ENCODE measurements around the gene ZC3H18. TPM values are rescaled to one million over a fixed set of nuclear protein-coding genes. Genes with fewer than 3 reads are reported as not detected.

Gene ZC3H18
- total and polyA plus RNA-seq, 9 donors: 9.2 to 34.8 (median 31.4) TPM

DNA sequence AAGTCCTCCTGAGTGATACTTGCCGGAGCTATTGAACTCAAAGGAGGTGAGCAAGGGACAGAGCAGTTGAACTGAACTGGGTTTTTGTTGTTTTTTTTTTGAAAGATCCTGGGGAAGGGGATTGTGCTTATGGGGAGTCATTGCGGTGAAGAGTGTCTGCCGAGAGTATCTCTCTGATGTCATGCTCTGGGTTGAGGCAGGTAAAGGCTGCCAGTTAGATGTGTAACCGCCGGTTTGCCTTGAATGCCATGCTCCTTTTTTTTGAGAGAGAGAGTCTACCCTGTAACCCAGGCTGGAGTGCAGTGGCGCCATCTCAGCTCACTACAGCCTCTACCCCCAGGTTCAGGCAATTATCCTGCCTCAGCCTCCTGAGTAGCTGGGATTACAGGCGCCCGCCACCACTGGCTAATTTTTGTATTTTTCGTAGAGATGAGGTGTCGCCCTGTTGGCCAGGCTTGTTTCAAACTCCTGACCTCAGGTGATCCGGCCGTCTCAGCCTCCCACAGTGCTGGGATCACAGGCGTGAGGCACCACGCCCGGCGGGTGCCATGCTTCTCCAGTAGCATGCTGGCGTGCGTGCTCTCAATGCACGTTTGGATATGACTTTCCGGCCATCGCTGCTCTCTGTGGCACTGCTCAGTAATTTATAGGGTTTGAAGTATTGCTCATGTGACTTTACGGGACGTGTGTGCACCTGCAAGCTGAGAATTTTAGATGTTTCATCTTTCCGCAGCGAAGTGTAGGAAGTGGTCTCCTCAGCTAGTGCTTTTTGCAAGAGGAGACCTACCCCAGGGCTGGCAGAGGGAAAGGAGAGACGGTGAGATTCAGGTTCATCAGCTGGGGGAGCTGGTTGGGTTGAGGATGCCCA lies 8.5 kb downstream of the ZC3H18 start:
- Histone ChIP-seq H3K36me3 (ENCODE audit: control insufficient read depth, insufficient read depth, low read length) (peaks cover 73% of the 10 kb centered on the region), H3K4me1 (ENCODE audit: control insufficient read depth, insufficient read depth, low read length) (no peaks in the 10 kb centered on the region), H3K4me3 (ENCODE audit: low read length) (no peak overlapping the region), H3K9me3 (replicated peaks; ENCODE audit: control insufficient read depth, low read depth, low read length) (no peaks in the 10 kb centered on the region), H3K27me3 (ENCODE audit: control insufficient read depth, insufficient read depth, low read length) (no peaks in the 10 kb centered on the region), H3K27ac (ENCODE audit: low read length) (no peak overlapping the region)
- 92% methylated on average over 25 of the region's 26 CpGs for WGBS (ENCODE audit: insufficient coverage)
- DNase-seq: no peak

DNA sequence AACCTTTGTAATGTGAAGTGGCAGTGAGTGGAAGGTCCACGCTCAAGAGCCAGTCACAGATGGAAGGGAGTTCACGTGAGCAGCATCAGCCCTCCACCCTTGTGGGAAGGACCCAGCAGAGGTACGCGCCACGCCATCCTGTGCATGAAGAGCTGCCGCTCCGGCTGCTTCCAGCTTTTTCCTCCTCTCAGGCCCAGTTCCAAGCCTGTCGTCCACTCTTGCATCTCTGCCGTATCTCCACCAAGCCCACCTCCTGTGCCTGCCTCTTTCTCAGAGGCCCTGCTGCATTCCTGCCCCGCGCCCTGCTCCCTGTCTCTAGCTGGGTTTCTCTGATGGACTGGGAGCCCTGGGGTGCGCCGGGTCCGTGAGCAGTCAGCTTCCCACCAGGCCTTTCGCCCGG lies 10.2 kb downstream of the ZC3H18 start:
- no peak for DNase-seq
- 96% methylated on average over 16 of the region's 16 CpGs for WGBS (ENCODE audit: insufficient coverage)
- Histone ChIP-seq H3K27ac (ENCODE audit: low read length) (no peak overlapping the region), H3K4me1 (ENCODE audit: control insufficient read depth, insufficient read depth, low read length) (no peaks in the 10 kb centered on the region), H3K9me3 (replicated peaks; ENCODE audit: control insufficient read depth, low read depth, low read length) (no peaks in the 10 kb centered on the region), H3K27me3 (ENCODE audit: control insufficient read depth, insufficient read depth, low read length) (no peaks in the 10 kb centered on the region), H3K4me3 (ENCODE audit: low read length) (no peak overlapping the region), H3K36me3 (ENCODE audit: control insufficient read depth, insufficient read depth, low read length) (peaks cover 74% of the 10 kb centered on the region)

DNA sequence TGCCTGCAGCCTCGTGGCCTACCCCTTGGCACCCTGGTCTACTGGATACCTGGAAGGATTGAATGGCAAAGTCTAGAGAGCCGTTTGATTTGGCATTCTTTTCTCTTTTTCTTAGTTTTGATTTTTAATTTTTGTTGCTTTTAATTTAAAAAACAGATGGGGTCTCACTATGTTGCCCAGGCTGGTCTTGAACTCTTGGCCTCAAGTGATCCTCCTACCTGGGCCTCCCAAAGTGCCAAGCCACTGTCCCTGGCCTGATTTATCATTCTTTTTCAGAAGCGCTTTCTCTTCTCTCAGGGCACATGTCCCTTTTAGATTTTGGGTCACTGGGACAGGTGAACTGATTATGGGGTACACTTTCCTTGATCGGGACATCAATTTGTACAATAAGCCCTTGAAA lies 10.8 kb downstream of the ZC3H18 start:
- H3K27ac ChIP-seq (ENCODE audit: low read length): no peak overlapping the region
- no peaks in the 10 kb centered on the region for H3K4me1 ChIP-seq (ENCODE audit: control insufficient read depth, insufficient read depth, low read length)
- 40% methylated on average over 1 of the region's 4 CpGs for WGBS (ENCODE audit: insufficient coverage)
- H3K9me3 ChIP-seq (replicated peaks; ENCODE audit: control insufficient read depth, low read depth, low read length): no peaks in the 10 kb centered on the region
- no peak overlapping the region for H3K4me3 ChIP-seq (ENCODE audit: low read length)
- H3K36me3 ChIP-seq (ENCODE audit: control insufficient read depth, insufficient read depth, low read length): peaks cover 80% of the 10 kb centered on the region
- no peaks in the 10 kb centered on the region for H3K27me3 ChIP-seq (ENCODE audit: control insufficient read depth, insufficient read depth, low read length)
- no peak for DNase-seq

DNA sequence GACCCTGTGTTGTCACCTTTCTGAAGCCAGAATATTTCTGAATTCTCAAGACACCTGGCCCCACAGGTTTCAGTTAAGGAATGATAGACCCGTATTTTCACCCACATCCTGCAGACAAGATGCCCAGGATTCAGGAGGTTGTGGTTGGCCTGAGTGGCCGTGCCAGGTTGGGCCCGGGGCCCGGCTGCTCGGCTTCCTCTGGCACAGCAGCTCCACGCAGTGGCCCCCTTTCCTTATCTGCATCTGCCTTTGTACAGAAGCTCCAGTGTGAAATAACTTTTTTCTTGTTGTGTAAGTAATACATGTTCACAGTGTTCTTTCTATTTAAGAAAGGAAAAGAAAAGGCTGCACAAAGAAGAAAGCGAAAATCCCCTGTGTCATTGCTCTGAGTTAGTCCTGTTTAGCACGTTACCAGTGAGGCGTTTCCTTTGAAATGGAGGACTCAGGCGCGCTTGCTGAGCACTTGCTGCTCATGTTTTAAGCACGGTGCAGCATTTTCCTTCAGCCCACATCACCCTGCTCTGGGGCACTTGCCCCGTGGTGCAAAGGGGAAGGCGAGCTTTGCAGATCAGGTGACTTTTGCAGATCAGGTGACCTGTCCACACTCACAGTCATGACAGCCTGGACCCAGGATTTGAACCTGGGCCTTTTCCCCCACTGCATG lies 12.8 kb downstream of the ZC3H18 start:
- Histone ChIP-seq H3K9me3 (replicated peaks; ENCODE audit: control insufficient read depth, low read depth, low read length) (no peaks in the 10 kb centered on the region), H3K36me3 (ENCODE audit: control insufficient read depth, insufficient read depth, low read length) (peaks cover 77% of the 10 kb centered on the region), H3K4me3 (ENCODE audit: low read length) (no peak overlapping the region), H3K4me1 (ENCODE audit: control insufficient read depth, insufficient read depth, low read length) (no peaks in the 10 kb centered on the region), H3K27ac (ENCODE audit: low read length) (no peak overlapping the region), H3K27me3 (ENCODE audit: control insufficient read depth, insufficient read depth, low read length) (no peaks in the 10 kb centered on the region)
- 84% methylated on average over 7 of the region's 14 CpGs for WGBS (ENCODE audit: insufficient coverage)
- no peak for DNase-seq

DNA sequence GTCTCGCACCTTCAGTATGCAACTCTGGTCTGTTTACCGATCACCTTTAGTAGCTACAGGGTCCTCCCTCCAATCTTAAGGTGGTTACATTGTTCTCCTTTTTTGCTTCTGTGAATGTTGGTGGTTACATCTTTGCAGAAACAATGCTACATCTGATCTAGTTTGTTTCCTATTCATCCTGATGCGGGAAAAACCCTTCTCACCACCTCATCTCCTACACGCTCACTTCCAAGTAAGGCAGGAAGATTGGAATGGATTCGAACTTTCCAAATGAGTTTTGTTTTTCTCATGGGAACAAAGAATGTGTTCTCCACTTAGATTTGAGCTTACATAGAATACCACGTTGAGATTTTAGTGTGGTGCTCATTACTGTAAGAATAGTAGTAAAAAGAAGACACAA lies 14.5 kb downstream of the ZC3H18 start:
- no peaks in the 10 kb centered on the region for H3K4me1 ChIP-seq (ENCODE audit: control insufficient read depth, insufficient read depth, low read length)
- peaks cover 77% of the 10 kb centered on the region for H3K36me3 ChIP-seq (ENCODE audit: control insufficient read depth, insufficient read depth, low read length)
- no peaks in the 10 kb centered on the region for H3K9me3 ChIP-seq (replicated peaks; ENCODE audit: control insufficient read depth, low read depth, low read length)
- H3K27ac ChIP-seq (ENCODE audit: low read length): no peak overlapping the region
- WGBS (ENCODE audit: insufficient coverage): no CpG with 5 or more reads among the region's 6 CpGs
- H3K4me3 ChIP-seq (ENCODE audit: low read length): no peak overlapping the region
- no peak for DNase-seq
- no peaks in the 10 kb centered on the region for H3K27me3 ChIP-seq (ENCODE audit: control insufficient read depth, insufficient read depth, low read length)

DNA sequence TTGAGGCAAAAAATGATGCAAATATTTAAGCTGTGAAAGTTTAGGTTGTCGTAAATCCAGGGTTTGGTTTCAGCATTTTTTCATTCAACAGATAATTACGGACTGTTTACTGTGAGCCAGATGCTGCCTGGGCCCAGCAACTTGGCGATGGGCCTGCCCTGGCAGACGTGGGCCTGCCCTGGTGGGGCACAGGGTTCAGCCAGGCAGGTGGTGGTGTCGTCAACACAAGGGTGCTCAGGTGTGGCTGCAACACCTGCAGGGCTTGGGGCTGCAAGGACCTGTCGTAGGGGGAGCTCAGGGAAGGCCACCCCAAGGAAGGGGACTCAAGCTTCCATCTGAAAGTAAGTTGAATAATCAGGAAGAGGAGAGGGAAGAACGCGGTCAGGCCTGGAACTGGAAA lies 15.1 kb downstream of the ZC3H18 start:
- Histone ChIP-seq H3K27ac (ENCODE audit: low read length) (no peak overlapping the region), H3K36me3 (ENCODE audit: control insufficient read depth, insufficient read depth, low read length) (peaks cover 76% of the 10 kb centered on the region), H3K4me1 (ENCODE audit: control insufficient read depth, insufficient read depth, low read length) (no peaks in the 10 kb centered on the region), H3K27me3 (ENCODE audit: control insufficient read depth, insufficient read depth, low read length) (no peaks in the 10 kb centered on the region), H3K4me3 (ENCODE audit: low read length) (no peak overlapping the region), H3K9me3 (replicated peaks; ENCODE audit: control insufficient read depth, low read depth, low read length) (no peaks in the 10 kb centered on the region)
- 86% methylated on average over 5 of the region's 8 CpGs for WGBS (ENCODE audit: insufficient coverage)
- DNase-seq: no peak

DNA sequence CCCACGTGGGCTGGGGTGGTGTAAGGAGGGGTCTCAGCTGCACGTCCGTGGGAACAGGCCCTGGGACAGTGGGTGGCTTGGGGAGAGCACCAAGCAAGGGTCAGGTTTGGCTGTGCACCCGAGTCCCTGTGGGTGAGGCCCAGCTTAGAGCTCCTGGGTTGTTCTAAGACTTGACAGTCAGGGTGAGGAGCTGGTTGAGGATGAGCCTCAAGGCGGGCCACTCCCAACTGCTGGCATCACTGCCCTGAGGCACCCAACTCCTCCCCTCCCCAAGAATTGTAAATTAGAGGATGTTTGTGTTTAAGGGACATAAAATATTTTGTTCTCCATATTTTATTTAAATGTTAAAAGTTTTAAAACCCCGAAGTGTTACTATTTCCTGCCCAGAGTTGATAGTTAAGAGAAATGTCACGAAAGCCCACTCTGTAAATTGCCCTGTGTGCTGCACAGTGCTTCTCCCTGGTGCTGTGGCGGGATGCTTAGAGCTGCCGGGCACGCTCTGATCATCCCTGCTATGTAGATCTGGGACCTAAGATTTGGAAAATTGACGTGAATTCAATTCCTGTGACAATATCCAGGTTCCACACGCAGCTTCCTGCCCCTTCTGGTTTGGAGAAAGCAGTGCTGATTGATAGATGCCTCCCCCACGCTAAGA lies 15.9 kb downstream of the ZC3H18 start:
- Histone ChIP-seq H3K27ac (ENCODE audit: low read length) (no peak overlapping the region), H3K27me3 (ENCODE audit: control insufficient read depth, insufficient read depth, low read length) (no peaks in the 10 kb centered on the region), H3K36me3 (ENCODE audit: control insufficient read depth, insufficient read depth, low read length) (peaks cover 72% of the 10 kb centered on the region), H3K4me1 (ENCODE audit: control insufficient read depth, insufficient read depth, low read length) (no peaks in the 10 kb centered on the region), H3K4me3 (ENCODE audit: low read length) (no peak overlapping the region), H3K9me3 (replicated peaks; ENCODE audit: control insufficient read depth, low read depth, low read length) (no peaks in the 10 kb centered on the region)
- 93% methylated on average over 6 of the region's 13 CpGs for WGBS (ENCODE audit: insufficient coverage)
- DNase-seq: no peak

DNA sequence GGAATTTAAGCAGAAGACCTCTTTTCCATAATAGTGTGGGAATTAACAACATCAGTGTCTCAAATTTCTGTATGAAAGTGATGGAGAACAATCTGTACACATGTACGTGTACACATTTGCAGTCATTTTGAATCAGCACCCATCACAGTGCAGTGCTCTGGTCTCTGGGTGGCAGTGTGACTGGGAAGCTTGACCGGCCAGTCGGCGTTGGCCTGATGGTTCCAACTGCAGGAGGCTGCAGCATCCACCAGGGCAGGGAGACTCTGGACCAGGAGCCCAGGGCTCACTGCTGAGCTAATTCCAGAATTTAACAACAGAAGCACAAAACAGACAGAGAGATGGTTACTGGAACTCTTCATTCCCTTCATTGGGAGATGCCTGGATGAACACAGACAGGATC lies 17.9 kb downstream of the ZC3H18 start:
- peaks cover 66% of the 10 kb centered on the region for H3K36me3 ChIP-seq (ENCODE audit: control insufficient read depth, insufficient read depth, low read length)
- no peaks in the 10 kb centered on the region for H3K9me3 ChIP-seq (replicated peaks; ENCODE audit: control insufficient read depth, low read depth, low read length)
- no peak overlapping the region for H3K27ac ChIP-seq (ENCODE audit: low read length)
- 78% methylated on average over 4 of the region's 4 CpGs for WGBS (ENCODE audit: insufficient coverage)
- DNase-seq: no peak
- no peak overlapping the region for H3K4me3 ChIP-seq (ENCODE audit: low read length)
- H3K4me1 ChIP-seq (ENCODE audit: control insufficient read depth, insufficient read depth, low read length): no peaks in the 10 kb centered on the region
- no peaks in the 10 kb centered on the region for H3K27me3 ChIP-seq (ENCODE audit: control insufficient read depth, insufficient read depth, low read length)

DNA sequence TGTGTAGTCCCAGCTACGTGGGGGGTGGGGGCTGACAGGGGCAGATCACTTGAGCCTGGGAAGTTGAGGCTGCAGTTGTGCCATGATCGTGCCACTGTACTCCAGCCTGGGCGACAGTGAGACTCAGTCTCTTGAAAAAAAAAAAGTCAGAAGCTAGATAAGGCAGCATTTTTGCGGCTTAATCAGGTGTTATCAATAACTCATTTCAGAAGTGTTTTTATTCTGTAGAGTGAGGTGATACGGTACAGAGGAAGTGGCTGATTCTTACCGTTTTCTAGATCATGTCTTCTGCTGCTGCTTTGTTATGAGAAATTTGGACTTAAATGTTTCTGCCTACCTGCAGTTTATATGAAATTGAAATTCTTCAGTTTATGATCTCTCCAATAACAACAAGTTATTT lies 18.6 kb downstream of the ZC3H18 start:
- H3K36me3 ChIP-seq (ENCODE audit: control insufficient read depth, insufficient read depth, low read length): peaks cover 66% of the 10 kb centered on the region
- 90% methylated on average over 3 of the region's 6 CpGs for WGBS (ENCODE audit: insufficient coverage)
- no peak for DNase-seq
- H3K9me3 ChIP-seq (replicated peaks; ENCODE audit: control insufficient read depth, low read depth, low read length): no peaks in the 10 kb centered on the region
- H3K27me3 ChIP-seq (ENCODE audit: control insufficient read depth, insufficient read depth, low read length): no peaks in the 10 kb centered on the region
- H3K27ac ChIP-seq (ENCODE audit: low read length): no peak overlapping the region
- H3K4me1 ChIP-seq (ENCODE audit: control insufficient read depth, insufficient read depth, low read length): no peaks in the 10 kb centered on the region
- no peak overlapping the region for H3K4me3 ChIP-seq (ENCODE audit: low read length)

DNA sequence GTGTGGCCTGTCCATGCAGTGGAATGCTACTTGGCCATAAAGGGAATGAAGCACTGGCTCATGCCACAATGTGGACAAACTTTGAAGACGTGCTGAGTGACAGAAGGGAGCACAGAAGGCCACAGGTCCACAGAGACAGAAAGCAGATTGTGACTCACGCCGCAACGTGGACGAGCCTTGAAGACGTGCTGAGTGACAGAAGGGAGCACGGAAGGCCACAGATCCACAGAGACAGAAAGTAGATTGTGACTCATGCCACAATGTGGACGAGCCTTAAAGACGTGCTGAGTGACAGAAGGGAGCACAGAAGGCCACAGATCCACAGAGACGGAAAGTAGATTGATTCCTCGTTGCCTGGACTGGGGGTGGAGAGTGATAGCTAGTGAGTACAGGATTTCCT lies 19.2 kb downstream of the ZC3H18 start:
- Histone ChIP-seq H3K4me3 (ENCODE audit: low read length) (no peak overlapping the region), H3K27ac (ENCODE audit: low read length) (no peak overlapping the region), H3K9me3 (replicated peaks; ENCODE audit: control insufficient read depth, low read depth, low read length) (no peaks in the 10 kb centered on the region), H3K27me3 (ENCODE audit: control insufficient read depth, insufficient read depth, low read length) (no peaks in the 10 kb centered on the region), H3K4me1 (ENCODE audit: control insufficient read depth, insufficient read depth, low read length) (no peaks in the 10 kb centered on the region), H3K36me3 (ENCODE audit: control insufficient read depth, insufficient read depth, low read length) (peaks cover 67% of the 10 kb centered on the region)
- WGBS (ENCODE audit: insufficient coverage): 94% methylated on average over 10 of the region's 11 CpGs
- DNase-seq: no peak

Data from muscle of leg (tissue), 11 donors.